DOHH2 (cell line): Measurements from ENCODE around the gene PRR16.

Experiments
- H3F3A ChIP-seq: fragments of 200-600 bp; sonication (generic), shearing (Covaris generic); 2 replicates; pipeline ENCODE4 v1.6.0; 2016; ENCODE audit warnings: antibody characterized with exemption, mild to moderate bottlenecking; ENCODE audit not compliant: control insufficient read depth, insufficient read depth
- H3K27ac ChIP-seq: fragments of 200-600 bp; sonication (generic); 2 replicates; pipeline ENCODE4 v1.5.1; 2014; ENCODE audit warnings: low read depth, mild to moderate bottlenecking, low read length, moderate library complexity
- H3K27me3 ChIP-seq: fragments of 200-600 bp; sonication (generic); 2 replicates; pipeline ENCODE4 v1.6.1; 2014; ENCODE audit warnings: mild to moderate bottlenecking, low read length, mixed read lengths; ENCODE audit not compliant: control insufficient read depth
- H3K36me3 ChIP-seq: fragments of 200-600 bp; sonication (generic); 2 replicates; pipeline ENCODE4 v1.6.1; 2014; ENCODE audit warnings: mild to moderate bottlenecking, low read length, moderate library complexity, mixed read lengths; ENCODE audit not compliant: control insufficient read depth
- H3K4me1 ChIP-seq: fragments of 200-600 bp; sonication (generic); 2 replicates; pipeline ENCODE4 v1.6.1; 2014; ENCODE audit warnings: mild to moderate bottlenecking, low read length, mixed read lengths; ENCODE audit not compliant: control insufficient read depth
- H3K4me2 ChIP-seq: fragments of 200-600 bp; sonication (generic); 2 replicates; pipeline ENCODE4 v1.6.0; 2014; ENCODE audit warnings: mild to moderate bottlenecking, low read length, moderate library complexity
- H3K4me3 ChIP-seq: fragments of 200-600 bp; sonication (generic); 2 replicates; pipeline ENCODE4 v1.5.1; 2014; ENCODE audit warnings: mild to moderate bottlenecking, low read length, mixed read lengths
- H3K79me2 ChIP-seq: fragments of 200-600 bp; sonication (generic); 2 replicates; pipeline ENCODE4 v1.6.1; 2014; ENCODE audit warnings: mild to moderate bottlenecking, low read length, mixed read lengths; ENCODE audit not compliant: control insufficient read depth
- H3K9me2 ChIP-seq: fragments of 200-600 bp; sonication (generic); replicated peaks from 2 replicates; pipeline ENCODE4 v1.6.1; 2014; ENCODE audit warnings: mild to moderate bottlenecking, low read length, mixed read lengths; ENCODE audit not compliant: control insufficient read depth
- H3K9me3 ChIP-seq: fragments of 200-600 bp; sonication (generic); 2 replicates; pipeline ENCODE4 v1.6.1; 2014; ENCODE audit warnings: antibody characterized with exemption, low read length, mixed read lengths; ENCODE audit not compliant: control insufficient read depth, insufficient read depth
- H4K20me1 ChIP-seq: fragments of 200-600 bp; sonication (generic); 2 replicates; pipeline ENCODE4 v1.6.0; 2014; ENCODE audit warnings: low read depth, mild to moderate bottlenecking, antibody characterized with exemption, low read length, moderate library complexity; ENCODE audit not compliant: control insufficient read depth, insufficient read depth
- CTCF ChIP-seq: fragments of 200-600 bp; sonication (generic); IDR thresholded peaks from one replicate; pipeline ENCODE4 v1.5.1; 2014; ENCODE audit warnings: antibody characterized with exemption, mild to moderate bottlenecking, low read depth, low read length; ENCODE audit not compliant: poor library complexity, severe bottlenecking
- EZH2phosphoT487 ChIP-seq: fragments of 200-600 bp; sonication (generic); IDR thresholded peaks from 2 replicates; pipeline ENCODE4 v1.6.1; 2017; ENCODE audit warnings: borderline replicate concordance, mild to moderate bottlenecking, antibody characterized with exemption, low read length, moderate library complexity, mixed read lengths

Gene PRR16

GRCh38 chr5:120631611-120632010 is 167.5 kb downstream of the PRR16 start:
- H3K79me2 ChIP-seq, result no peaks in the 10 kb centered on the region
- no peak overlapping the region for H3K4me2 ChIP-seq
- no peaks in the 10 kb centered on the region for H3K9me2 ChIP-seq
- no peak for TF ChIP-seq CTCF
- no peak for TF ChIP-seq EZH2phosphoT487
- no peaks in the 10 kb centered on the region for H3F3A ChIP-seq
- no peak overlapping the region for H3K4me3 ChIP-seq
- no peak overlapping the region for H3K27ac ChIP-seq
- no peaks in the 10 kb centered on the region for H3K36me3 ChIP-seq
- no peaks in the 10 kb centered on the region for H4K20me1 ChIP-seq
- H3K9me3 ChIP-seq, result no peaks in the 10 kb centered on the region
- H3K4me1 ChIP-seq, result no peaks in the 10 kb centered on the region
- H3K27me3 ChIP-seq, result no peaks in the 10 kb centered on the region

GRCh38 chr5:120632430-120632829 is 168.3 kb downstream of the PRR16 start:
- Histone ChIP-seq H3K36me3 (no peaks in the 10 kb centered on the region), H3F3A (no peaks in the 10 kb centered on the region), H3K27ac (no peak overlapping the region), H3K79me2 (no peaks in the 10 kb centered on the region), H3K27me3 (no peaks in the 10 kb centered on the region), H4K20me1 (no peaks in the 10 kb centered on the region), H3K4me2 (no peak overlapping the region), H3K4me1 (no peaks in the 10 kb centered on the region), H3K9me3 (no peaks in the 10 kb centered on the region), H3K9me2 (no peaks in the 10 kb centered on the region), H3K4me3 (no peak overlapping the region)
- no peak for TF ChIP-seq EZH2phosphoT487
- no peak for TF ChIP-seq CTCF

- Histone ChIP-seq H3K9me3 (no peaks in the 10 kb centered on the region), H3K9me2 (no peaks in the 10 kb centered on the region), H3K4me3 (no peak overlapping the region), H3K4me2 (no peak overlapping the region), H3K36me3 (no peaks in the 10 kb centered on the region), H4K20me1 (no peaks in the 10 kb centered on the region), H3F3A (no peaks in the 10 kb centered on the region), H3K79me2 (no peaks in the 10 kb centered on the region), H3K27ac (no peak overlapping the region), H3K27me3 (no peaks in the 10 kb centered on the region), H3K4me1 (no peaks in the 10 kb centered on the region)
- no peak for TF ChIP-seq EZH2phosphoT487
These were observed 174.3 kb downstream of the PRR16 start for GRCh38 chr5:120638449-120638848.

GRCh38 chr5:120640778-120641177 is 176.7 kb downstream of the PRR16 start:
- Histone ChIP-seq H3K4me3 (no peak overlapping the region), H3K36me3 (no peaks in the 10 kb centered on the region), H3K27ac (no peak overlapping the region), H3K4me2 (no peak overlapping the region), H3K27me3 (no peaks in the 10 kb centered on the region), H3F3A (no peaks in the 10 kb centered on the region), H3K9me2 (no peaks in the 10 kb centered on the region), H4K20me1 (no peaks in the 10 kb centered on the region), H3K4me1 (no peaks in the 10 kb centered on the region), H3K9me3 (no peaks in the 10 kb centered on the region), H3K79me2 (no peaks in the 10 kb centered on the region)
- TF ChIP-seq EZH2phosphoT487 (no peak), CTCF (no peak)
